ENCODE measurements around the gene ZBTB5.

ZBTB5 gene

DNA sequence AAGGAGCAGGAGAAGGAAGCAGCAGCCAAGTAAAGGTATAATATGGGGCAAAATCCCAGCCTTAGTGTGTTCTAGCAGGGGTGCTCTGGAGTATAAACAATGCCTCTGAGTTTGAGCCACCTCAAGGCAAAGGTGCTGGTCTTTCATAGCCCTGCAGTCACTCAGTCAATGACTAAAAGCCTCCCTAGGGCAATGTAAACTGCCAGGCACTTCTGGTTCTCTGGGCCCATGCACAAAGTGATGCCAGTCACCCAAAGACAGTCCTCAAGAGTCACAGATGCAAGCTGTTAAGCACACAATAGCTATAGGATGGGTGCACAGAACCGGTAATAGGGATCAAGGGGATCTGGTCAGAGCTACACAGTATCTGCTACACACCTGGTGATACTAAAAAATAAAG lies 12.6 kb downstream of the ZBTB5 start:
- no peak for DNase-seq (ENCODE audit: low read depth, low spot score)
- no peak overlapping the region for H3K4me3 ChIP-seq (ENCODE audit: low read depth, low read length)
- in situ Hi-C loops (cut with HindIII; ENCODE audit: low sequenced_read_pairs), result no loop called here
- TF ChIP-seq, protein P1, sequence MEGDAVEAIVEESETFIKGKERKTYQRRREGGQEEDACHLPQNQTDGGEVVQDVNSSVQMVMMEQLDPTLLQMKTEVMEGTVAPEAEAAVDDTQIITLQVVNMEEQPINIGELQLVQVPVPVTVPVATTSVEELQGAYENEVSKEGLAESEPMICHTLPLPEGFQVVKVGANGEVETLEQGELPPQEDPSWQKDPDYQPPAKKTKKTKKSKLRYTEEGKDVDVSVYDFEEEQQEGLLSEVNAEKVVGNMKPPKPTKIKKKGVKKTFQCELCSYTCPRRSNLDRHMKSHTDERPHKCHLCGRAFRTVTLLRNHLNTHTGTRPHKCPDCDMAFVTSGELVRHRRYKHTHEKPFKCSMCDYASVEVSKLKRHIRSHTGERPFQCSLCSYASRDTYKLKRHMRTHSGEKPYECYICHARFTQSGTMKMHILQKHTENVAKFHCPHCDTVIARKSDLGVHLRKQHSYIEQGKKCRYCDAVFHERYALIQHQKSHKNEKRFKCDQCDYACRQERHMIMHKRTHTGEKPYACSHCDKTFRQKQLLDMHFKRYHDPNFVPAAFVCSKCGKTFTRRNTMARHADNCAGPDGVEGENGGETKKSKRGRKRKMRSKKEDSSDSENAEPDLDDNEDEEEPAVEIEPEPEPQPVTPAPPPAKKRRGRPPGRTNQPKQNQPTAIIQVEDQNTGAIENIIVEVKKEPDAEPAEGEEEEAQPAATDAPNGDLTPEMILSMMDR (IDR thresholded peaks at IDR 0.05; ENCODE audit: low read depth, low read length), result no peak

- DNase-seq (ENCODE audit: low read depth, low spot score), result no peak
- H3K4me3 ChIP-seq (ENCODE audit: low read depth, low read length), result no peak overlapping the region
- TF ChIP-seq, protein P1 (IDR thresholded peaks at IDR 0.05; ENCODE audit: low read depth, low read length), result no peak
- in situ Hi-C loops (cut with HindIII; ENCODE audit: low sequenced_read_pairs), result no loop called here
These were observed 13.6 kb downstream of the ZBTB5 start for GRCh38 chr9:37451628-37452027.

DNA sequence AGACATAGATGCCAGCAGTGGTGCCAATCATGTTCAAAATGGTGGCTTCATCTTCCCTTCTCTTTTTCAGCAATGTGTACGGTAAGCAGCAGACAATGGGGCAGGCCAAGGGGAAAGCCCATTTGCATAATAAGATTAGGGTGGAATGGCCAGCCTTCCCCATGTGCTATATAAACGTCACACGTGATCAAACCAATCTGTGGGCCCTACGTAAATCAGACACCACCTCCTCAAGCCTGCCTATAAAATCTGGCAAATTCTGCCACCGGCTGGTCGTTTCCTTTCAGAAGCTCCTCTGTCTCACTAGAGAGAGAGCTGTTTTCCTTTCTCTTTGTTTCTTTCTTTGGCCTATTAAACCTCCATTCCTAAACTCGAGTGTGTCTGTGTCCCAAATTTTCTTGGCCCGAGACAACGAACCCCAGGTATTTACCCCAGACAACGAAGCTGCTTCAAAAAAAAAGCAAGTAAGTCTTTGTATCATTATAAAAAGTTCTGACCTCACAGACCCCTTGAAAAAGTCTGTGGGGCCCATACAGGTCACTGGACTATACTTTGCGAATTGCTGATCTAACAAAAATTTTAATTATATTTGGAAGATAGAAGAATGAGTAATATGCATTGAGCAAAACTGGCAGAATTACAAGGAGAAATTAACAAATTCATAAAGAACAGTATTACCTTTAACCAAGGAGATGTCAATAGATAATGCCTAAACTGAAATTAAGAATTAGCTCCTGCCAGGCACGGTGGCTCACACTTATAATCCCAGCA lies 15.2 kb downstream of the ZBTB5 start:
- in situ Hi-C loops (cut with HindIII; ENCODE audit: low sequenced_read_pairs), result no loop called here
- H3K4me3 ChIP-seq (ENCODE audit: low read depth, low read length), result no peak overlapping the region
- no peak for DNase-seq (ENCODE audit: low read depth, low spot score)
- TF ChIP-seq, protein P1 (IDR thresholded peaks at IDR 0.05; ENCODE audit: low read depth, low read length), result no peak

GRCh38 chr9:37447111-37447510 lies 18.1 kb downstream of the ZBTB5 start:
- in situ Hi-C loops (cut with HindIII; ENCODE audit: low sequenced_read_pairs), result no loop called here
- H3K4me3 ChIP-seq (ENCODE audit: low read depth, low read length), result no peak overlapping the region
- DNase-seq (ENCODE audit: low read depth, low spot score), result no peak

DNA sequence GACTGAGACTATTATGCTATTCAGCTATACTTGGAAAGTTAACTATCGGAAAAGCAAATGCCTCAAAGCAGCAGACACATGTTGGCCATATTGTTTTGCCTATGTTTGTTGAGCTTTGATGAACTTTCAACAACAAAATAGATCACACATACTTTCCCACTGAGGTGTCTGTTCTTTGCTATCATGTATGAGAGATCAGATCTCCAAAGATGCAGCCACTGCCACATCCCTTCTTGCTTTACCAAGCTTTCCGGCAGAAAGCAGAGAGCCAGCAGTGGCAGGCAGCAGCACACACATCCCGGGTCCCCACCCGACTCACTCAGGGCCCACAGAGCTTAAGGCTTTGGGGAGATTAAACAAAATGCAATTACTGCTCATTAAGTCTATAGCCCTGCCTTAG lies 18.8 kb downstream of the ZBTB5 start:
- in situ Hi-C loops (cut with HindIII; ENCODE audit: low sequenced_read_pairs), result no loop called here
- no peak for DNase-seq (ENCODE audit: low read depth, low spot score)
- TF ChIP-seq, protein P1 (IDR thresholded peaks at IDR 0.05; ENCODE audit: low read depth, low read length), result no peak

More at GRCh38 chr9:37447111-37447510, 18.1 kb downstream of the ZBTB5 start:
- TF ChIP-seq, protein P1 (IDR thresholded peaks at IDR 0.05; ENCODE audit: low read depth, low read length), result no peak

DNA sequence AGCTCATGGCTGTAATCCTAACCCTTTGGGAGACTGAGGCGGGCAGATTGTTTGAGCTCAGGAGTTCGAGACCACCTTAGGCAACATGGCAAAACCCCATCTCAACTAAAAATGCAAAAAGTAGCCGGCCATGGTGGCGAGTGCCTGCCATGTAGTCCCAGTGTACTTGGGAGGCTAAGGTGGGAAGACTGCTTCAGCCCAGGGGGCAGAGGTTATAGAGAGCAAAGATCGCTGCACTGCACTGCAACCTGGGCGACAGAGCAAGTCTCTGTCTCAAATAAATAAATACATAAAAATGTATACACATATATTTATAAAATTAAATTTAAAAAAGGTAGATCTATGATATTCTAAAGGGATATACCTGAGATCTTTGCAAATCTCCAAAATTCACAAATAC lies 19.4 kb downstream of the ZBTB5 start:
- DNase-seq (ENCODE audit: low read depth, low spot score), result no peak
- no peak overlapping the region for H3K4me3 ChIP-seq (ENCODE audit: low read depth, low read length)
- in situ Hi-C loops (cut with HindIII; ENCODE audit: low sequenced_read_pairs), result no loop called here
- TF ChIP-seq, protein P1 (IDR thresholded peaks at IDR 0.05; ENCODE audit: low read depth, low read length), result no peak

More for the DNA sequence above, 18.8 kb downstream of the ZBTB5 start:
- H3K4me3 ChIP-seq (ENCODE audit: low read depth, low read length), result no peak overlapping the region
